Spleen (tissue), 7 donors: ENCODE results near the gene MYORG.

Experiments used
- CTCF ChIP-seq, 11 experiments: fragments of 200-600 bp in 7 of 11; fragments of 450-650 bp in 4 of 11; sonication (generic) in 4 of 11; IDR thresholded peaks in 8 of 11; conservative IDR thresholded peaks in 3 of 11; 1 replicate in 7 of 11; 2 replicates in 4 of 11; pipeline versions ENCODE4 v1.4.0 to v1.8.0; 2016 to 2021; ENCODE audit warnings: antibody characterized with exemption in 11 of 11, inconsistent platforms in 4 of 11, mild to moderate bottlenecking in 1 of 11
- POLR2A ChIP-seq, 3 donors: fragments of 450-650 bp; IDR thresholded peaks; one replicate each; pipeline ENCODE4 v1.5.1; 2017; ENCODE audit warnings: antibody characterized with exemption in 3 of 3, mild to moderate bottlenecking in 1 of 3
- donor health status: DM: no; HTN: no; CAD: no; lungs with moderate emphysema.
- donor health status: DM: no; HTN: no; CAD: no.
- donor health status: DM: no; HTN: no; CAD: no.

DNA sequence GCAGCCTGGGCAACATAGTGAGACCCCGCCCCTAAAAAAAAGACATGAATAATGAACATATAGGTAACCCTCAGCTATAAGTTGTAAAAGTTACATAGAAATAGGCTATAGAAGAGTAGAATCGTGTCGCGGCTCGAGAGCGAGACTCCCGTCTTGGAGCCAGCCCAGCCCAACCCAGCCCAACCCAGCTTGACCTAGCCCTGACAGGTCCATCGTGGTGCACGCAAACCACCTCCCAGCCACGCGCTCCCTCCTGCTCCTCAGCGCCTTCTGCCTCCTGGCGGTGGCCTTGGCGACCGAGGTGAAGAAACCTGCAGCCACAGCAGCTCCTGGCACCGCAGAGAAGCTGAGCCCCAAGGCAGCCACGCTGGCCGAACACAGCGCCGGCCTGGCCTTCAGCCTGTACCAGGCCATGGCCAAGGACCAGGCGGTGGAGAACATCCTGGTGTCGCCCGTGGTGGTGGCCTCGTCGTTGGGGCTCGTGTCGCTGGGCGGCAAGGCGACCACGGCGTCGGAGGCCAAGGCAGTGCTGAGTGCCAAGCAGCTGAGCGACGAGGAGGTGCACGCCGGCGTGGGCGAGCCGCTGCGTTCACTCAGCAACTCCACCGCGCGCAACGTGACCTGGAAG, 58.4 kb downstream of the MYORG start:
- no peak for TF ChIP-seq CTCF (IDR thresholded peaks at IDR 0.05 in 8 of 11, conservative IDR thresholded peaks at IDR 0.05 in 3 of 11)
- no peak for TF ChIP-seq POLR2A (IDR thresholded peaks at IDR 0.05)
